Measurements from ENCODE around the gene TPGS1.
A peak's percentile ranks its signal among the peaks of the same experiment; 100 is the strongest.

TPGS1 gene

GRCh38 chr19:495402-496111 is 11.7 kb upstream of the TPGS1 start:
- DNase-seq (ENCODE audit: low read depth in 2 of 2), result peak in 1 of 2 donors; percentile 51

GRCh38 chr19:496112-496665 is 11.1 kb upstream of the TPGS1 start, which contains the start of gene MADCAM1:
Gene MADCAM1 (plus strand): TSS chr19:496486. CDS start chr19:496500, 14 bp downstream.
- no peak for DNase-seq (ENCODE audit: low read depth in 2 of 2)

GRCh38 chr19:496986-497385 is 10.3 kb upstream of the TPGS1 start:
- no peak for DNase-seq (ENCODE audit: low read depth in 2 of 2)

- no peak for DNase-seq (ENCODE audit: low read depth in 2 of 2)
These were observed 9.8 kb upstream of the TPGS1 start for GRCh38 chr19:497491-497868.

- no peak for DNase-seq (ENCODE audit: low read depth in 2 of 2)
These were observed 9.3 kb upstream of the TPGS1 start for GRCh38 chr19:497869-498510.

- no peak for DNase-seq (ENCODE audit: low read depth in 2 of 2)
These were observed 8.8 kb upstream of the TPGS1 start for GRCh38 chr19:498511-498891.

GRCh38 chr19:498977-499623 is 8.2 kb upstream of the TPGS1 start:
- no peak for DNase-seq (ENCODE audit: low read depth in 2 of 2)

GRCh38 chr19:501646-502045 is 5.7 kb upstream of the TPGS1 start:
- DNase-seq (ENCODE audit: low read depth in 2 of 2), result no peak

- DNase-seq (ENCODE audit: low read depth in 2 of 2), result no peak
These were observed 2.7 kb upstream of the TPGS1 start for GRCh38 chr19:504616-505015.

GRCh38 chr19:506404-507285 is 652 bp upstream of the TPGS1 start:
- peak; percentile 87 to 90 for DNase-seq (ENCODE audit: low read depth in 2 of 2)

GRCh38 chr19:508204-509150 is 1.2 kb downstream of the TPGS1 start:
- no peak for DNase-seq (ENCODE audit: low read depth in 2 of 2)

- peak; percentile 92 for DNase-seq (ENCODE audit: low read depth in 2 of 2)
These were observed 3.4 kb downstream of the TPGS1 start for GRCh38 chr19:510606-511100.

GRCh38 chr19:511101-511851 is 4.0 kb downstream of the TPGS1 start:
- DNase-seq (ENCODE audit: low read depth in 2 of 2), result peak in 1 of 2 donors; percentile 74

GRCh38 chr19:512547-513365 is 5.5 kb downstream of the TPGS1 start:
- DNase-seq (ENCODE audit: low read depth in 2 of 2), result no peak

GRCh38 chr19:513368-514165 is 6.3 kb downstream of the TPGS1 start:
- DNase-seq (ENCODE audit: low read depth in 2 of 2), result no peak

GRCh38 chr19:514166-514663 is 6.9 kb downstream of the TPGS1 start:
- DNase-seq (ENCODE audit: low read depth in 2 of 2), result no peak

- no peak for DNase-seq (ENCODE audit: low read depth in 2 of 2)
These were observed 10.7 kb downstream of the TPGS1 start for GRCh38 chr19:517721-518597.

Measured in stimulated activated CD8-positive, alpha-beta memory T cell treated with anti-CD3 and anti-CD28 coated beads, Interleukin-2, amount 100 ng/mL, for 48 hours (primary cell).